Astrocyte of the cerebellum (primary cell): ENCODE data around the gene SAMD8.
"Not testable (repeated sequence)": the region's sequence is repeated elsewhere in the genome, so short reads cannot be mapped to it uniquely, and the experiment has no call there.

ENCODE experiments used
- DNase-seq: peaks from one replicate; pipeline ENCODE4 v3.0.0-alpha.2; 2011; ENCODE audit warnings: low read depth
- H3K4me3 ChIP-seq: 2 replicates; pipeline ENCODE4 v1.5.1; 2011; ENCODE audit warnings: mild to moderate bottlenecking, low read depth, low read length, moderate library complexity
- CTCF ChIP-seq: IDR thresholded peaks from 2 replicates; pipeline ENCODE4 v1.5.1; 2012; ENCODE audit warnings: low read length, low read depth, moderate library complexity, mild to moderate bottlenecking; ENCODE audit errors: missing control alignments
- in situ Hi-C: cut with HindIII; loops from 2 replicates; pipeline ENCODE4 v1.10.0; 2017; ENCODE audit warnings: low sequenced_read_pairs

Gene SAMD8

GRCh38 chr10:75201793-75202307 lies 90.4 kb downstream of the SAMD8 start:
- in situ Hi-C loops: no loop called here
- TF ChIP-seq CTCF: no peak
- DNase-seq: no peak

GRCh38 chr10:75202321-75203045 lies 91.0 kb downstream of the SAMD8 start:
- no peak for TF ChIP-seq CTCF
- H3K4me3 ChIP-seq: no peak overlapping the region
- DNase-seq: no peak
- in situ Hi-C loops: no loop called here

More at GRCh38 chr10:75201793-75202307, 90.4 kb downstream of the SAMD8 start:
- H3K4me3 ChIP-seq: no peak overlapping the region

- not testable (repeated sequence) for DNase-seq
Observed at GRCh38 chr10:75203046-75203620, 91.7 kb downstream of the SAMD8 start.

GRCh38 chr10:75203724-75204123 lies 92.3 kb downstream of the SAMD8 start:
- in situ Hi-C loops: no loop called here
- no peak for DNase-seq
- H3K4me3 ChIP-seq: no peak overlapping the region
- no peak for TF ChIP-seq CTCF

More at GRCh38 chr10:75203046-75203620, 91.7 kb downstream of the SAMD8 start:
- in situ Hi-C loops, H3K4me3 ChIP-seq: not testable (repeated sequence)

GRCh38 chr10:75205908-75206307 lies 94.5 kb downstream of the SAMD8 start:
- in situ Hi-C loops: no loop called here
- no peak for DNase-seq
- H3K4me3 ChIP-seq: no peak overlapping the region
- TF ChIP-seq CTCF: no peak

GRCh38 chr10:75206638-75207037 lies 95.2 kb downstream of the SAMD8 start:
- H3K4me3 ChIP-seq, DNase-seq, in situ Hi-C loops: not testable (repeated sequence)

- no peak for TF ChIP-seq CTCF
- in situ Hi-C loops: no loop called here
- no peak for DNase-seq
- H3K4me3 ChIP-seq: no peak overlapping the region
Observed at GRCh38 chr10:75207079-75207856, 95.8 kb downstream of the SAMD8 start.
